ENCODE data around the gene KRTAP9-2.
"Not testable (repeated sequence)": the region's sequence is repeated elsewhere in the genome, so short reads cannot be mapped to it uniquely, and the experiment has no call there.

KRTAP9-2 gene

GRCh38 chr17:41265078-41265477, 38.6 kb downstream of the KRTAP9-2 start, which contains the start of gene KRTAP9-6:
Gene KRTAP9-6 (plus strand): TSS chr17:41265378. CDS start chr17:41265378, 0 bp downstream.
- no peak within 1 kb of the TSS for H3K4me3 ChIP-seq (ENCODE audit: low read depth, low read length)
- no peak for TF ChIP-seq CTCF (IDR thresholded peaks at IDR 0.05; ENCODE audit: insufficient read depth, low read depth, low read length, missing control alignments)
- DNase-seq (ENCODE audit: low read depth): no peak

- no peak overlapping the region for H3K4me3 ChIP-seq (ENCODE audit: low read depth, low read length)
- DNase-seq (ENCODE audit: low read depth): no peak
- no peak for TF ChIP-seq CTCF (IDR thresholded peaks at IDR 0.05; ENCODE audit: insufficient read depth, low read depth, low read length, missing control alignments)
These were observed 41.3 kb downstream of the KRTAP9-2 start for GRCh38 chr17:41267711-41268110.

GRCh38 chr17:41271323-41271722, 44.9 kb downstream of the KRTAP9-2 start:
- DNase-seq (ENCODE audit: low read depth); H3K4me3 ChIP-seq (ENCODE audit: low read depth, low read length): not testable (repeated sequence)

- no peak for DNase-seq (ENCODE audit: low read depth)
- no peak overlapping the region for H3K4me3 ChIP-seq (ENCODE audit: low read depth, low read length)
- TF ChIP-seq CTCF (IDR thresholded peaks at IDR 0.05; ENCODE audit: insufficient read depth, low read depth, low read length, missing control alignments): no peak
These were observed 45.4 kb downstream of the KRTAP9-2 start for GRCh38 chr17:41271858-41272257.

GRCh38 chr17:41275648-41276190, 49.3 kb downstream of the KRTAP9-2 start, which contains the start of gene KRTAP9-7:
Gene KRTAP9-7 (plus strand): TSS chr17:41275698. CDS start chr17:41275698, 0 bp downstream.
- H3K4me3 ChIP-seq (ENCODE audit: low read depth, low read length); DNase-seq (ENCODE audit: low read depth): not testable (repeated sequence)
